PC-9 (cell line): Measurements from ENCODE around the gene CD96. TPM values are rescaled to one million over a fixed set of nuclear protein-coding genes. Genes with fewer than 3 reads are reported as not detected.

Source experiments
- BruUV-seq: library from RNA; stranded (reverse); fragments of 400-500 nt; replicated peaks from 2 replicates; lab custom pipeline; 2021; lab: Mats Ljungman, UMichigan
- CTCF ChIA-PET: fragments of 300-600 bp; sonication (Branson Sonifier 250); formaldehyde crosslinking; loops from one replicate; lab custom pipeline; 2022; ENCODE audit warnings: antibody characterized with exemption; lab: Charles Lee
- POLR2A ChIA-PET: fragments of 300-600 bp; sonication (Branson Sonifier 250); formaldehyde crosslinking; loops from one replicate; lab custom pipeline; 2022; ENCODE audit warnings: antibody characterized with exemption; ENCODE audit not compliant: unreplicated experiment; lab: Charles Lee
- DNase-seq, 2 experiments: peaks; one replicate each; pipeline versions ENCODE4 v3.0.0 to v3.0.0-alpha.2; 2015 to 2022; ENCODE audit warnings: mixed read lengths in 1 of 2
- H2AFZ ChIP-seq: fragments of 200-600 bp; sonication (generic); 2 replicates; pipeline ENCODE4 v1.8.1; 2017; ENCODE audit warnings: antibody characterized with exemption
- H3F3A ChIP-seq: fragments of 200-600 bp; sonication (generic); 2 replicates; pipeline ENCODE4 v1.8.1; 2017; ENCODE audit warnings: antibody characterized with exemption, mild to moderate bottlenecking, low read depth; ENCODE audit not compliant: insufficient read depth
- H3K27ac ChIP-seq: fragments of 200-600 bp; sonication (generic); 2 replicates; pipeline ENCODE4 v1.6.1; 2016; ENCODE audit warnings: mixed run types
- H3K27me3 ChIP-seq: fragments of 200-600 bp; sonication (generic); 2 replicates; pipeline ENCODE4 v1.6.1; 2016; ENCODE audit warnings: low read depth, mixed run types; ENCODE audit not compliant: insufficient read depth
- H3K36me3 ChIP-seq: fragments of 200-600 bp; sonication (generic); 2 replicates; pipeline ENCODE4 v1.6.1; 2016; ENCODE audit warnings: low read depth, mixed run types
- H3K4me1 ChIP-seq: fragments of 200-600 bp; sonication (generic); replicated peaks from 2 replicates; pipeline ENCODE4 v1.6.1; 2016; ENCODE audit warnings: mixed run types; ENCODE audit not compliant: insufficient read depth
- H3K4me2 ChIP-seq: fragments of 200-600 bp; sonication (generic); 2 replicates; pipeline ENCODE4 v1.6.1; 2017; ENCODE audit warnings: mixed run types
- H3K4me3 ChIP-seq: fragments of 200-600 bp; sonication (generic); 2 replicates; pipeline ENCODE4 v1.6.1; 2016; ENCODE audit warnings: mixed run types
- H3K79me2 ChIP-seq: fragments of 200-600 bp; sonication (generic); 2 replicates; pipeline ENCODE4 v1.6.1; 2017; ENCODE audit warnings: low read depth, mixed run types
- H3K9me2 ChIP-seq: fragments of 200-600 bp; sonication (generic); 2 replicates; pipeline ENCODE4 v1.8.1; 2017; ENCODE audit warnings: mild to moderate bottlenecking; ENCODE audit not compliant: insufficient read depth
- H3K9me3 ChIP-seq: fragments of 200-600 bp; sonication (generic); 2 replicates; pipeline ENCODE4 v1.8.1; 2016; ENCODE audit warnings: low read depth; ENCODE audit not compliant: insufficient read depth
- H4K20me1 ChIP-seq: fragments of 200-600 bp; sonication (generic); 2 replicates; pipeline ENCODE4 v1.8.1; 2017; ENCODE audit not compliant: insufficient read depth
- CTCF ChIP-seq: fragments of 200-600 bp; sonication (generic); conservative IDR thresholded peaks from 2 replicates; pipeline ENCODE4 v1.6.1; 2017; ENCODE audit warnings: mixed run types, antibody characterized with exemption, mild to moderate bottlenecking, moderate library complexity
- EZH2 ChIP-seq: fragments of 200-600 bp; sonication (generic); IDR thresholded peaks from 2 replicates; pipeline ENCODE4 v1.8.0; 2017; ENCODE audit warnings: antibody characterized with exemption, low read depth
- intact Hi-C: fragments of 100-400 bp; cut with micrococcal nuclease; formaldehyde crosslinking; loops from one replicate; pipeline ENCODE4 v1.10.0; 2022; ENCODE audit not compliant: unreplicated experiment
- total RNA-seq: library from RNA; stranded (reverse); gene quantifications from 2 replicates; pipeline ENCODE4 v1.2.3, GENCODE V29; 2021

The CD96 gene
- total RNA-seq, 1 experiment from 2014 or later = 0.11 TPM

DNA sequence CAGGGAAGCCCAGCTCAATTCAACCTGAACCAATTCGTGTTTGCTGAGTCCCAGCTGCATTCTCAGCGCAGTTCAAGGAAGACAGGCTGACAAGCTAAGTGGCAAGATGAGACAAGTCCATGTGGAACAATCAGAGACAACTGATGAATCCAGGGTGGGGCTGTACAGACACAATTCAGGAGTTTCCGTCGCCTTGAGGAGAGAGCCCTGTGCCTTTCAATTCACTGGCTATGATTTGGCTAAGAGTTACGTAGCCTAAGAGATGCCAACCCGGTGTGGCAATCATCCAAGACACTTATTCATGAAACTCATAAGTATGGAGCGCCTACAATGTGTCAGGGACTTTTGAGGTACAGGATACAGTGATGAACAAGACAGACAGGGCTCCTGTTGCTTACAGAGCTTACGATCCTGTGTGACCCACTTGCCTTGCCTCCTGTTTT is 68.6 kb downstream of the CD96 start:
- Histone ChIP-seq H3F3A (no peaks in the 10 kb centered on the region), H3K27ac (no peak overlapping the region), H3K9me3 (no peaks in the 10 kb centered on the region), H4K20me1 (no peaks in the 10 kb centered on the region), H3K4me3 (no peak overlapping the region), H2AFZ (no peak overlapping the region), H3K79me2 (no peaks in the 10 kb centered on the region), H3K36me3 (no peaks in the 10 kb centered on the region), H3K4me2 (no peak overlapping the region), H3K4me1 (no peaks in the 10 kb centered on the region), H3K9me2 (no peaks in the 10 kb centered on the region), H3K27me3 (no peaks in the 10 kb centered on the region)
- no peak for DNase-seq
- CTCF ChIA-PET = no interaction called here
- TF ChIP-seq EZH2 = no peak
- POLR2A ChIA-PET = no interaction called here
- BruUV-seq = no TSS peak
- intact Hi-C loops = loop anchor here (1.0 kb wide), 1 partner anchor 23 kb away; no protein-coding TSS in a partner anchor

GRCh38 chr3:111613294-111613693 is 71.3 kb downstream of the CD96 start:
- H3K4me2 ChIP-seq = no peak overlapping the region
- DNase-seq = no peak
- TF ChIP-seq CTCF (no peak), EZH2 (no peak)
- no peaks in the 10 kb centered on the region for H3K4me1 ChIP-seq
- H3K79me2 ChIP-seq = no peaks in the 10 kb centered on the region
- POLR2A ChIA-PET = no interaction called here
- CTCF ChIA-PET = no interaction called here
- no peaks in the 10 kb centered on the region for H4K20me1 ChIP-seq
- no peak overlapping the region for H3K4me3 ChIP-seq
- no peaks in the 10 kb centered on the region for H3K9me2 ChIP-seq
- H3F3A ChIP-seq = no peaks in the 10 kb centered on the region
- H3K27me3 ChIP-seq = no peaks in the 10 kb centered on the region
- intact Hi-C loops = no loop called here
- no peaks in the 10 kb centered on the region for H3K9me3 ChIP-seq
- no peak overlapping the region for H2AFZ ChIP-seq
- BruUV-seq = no TSS peak
- H3K36me3 ChIP-seq = no peaks in the 10 kb centered on the region
- no peak overlapping the region for H3K27ac ChIP-seq

DNA sequence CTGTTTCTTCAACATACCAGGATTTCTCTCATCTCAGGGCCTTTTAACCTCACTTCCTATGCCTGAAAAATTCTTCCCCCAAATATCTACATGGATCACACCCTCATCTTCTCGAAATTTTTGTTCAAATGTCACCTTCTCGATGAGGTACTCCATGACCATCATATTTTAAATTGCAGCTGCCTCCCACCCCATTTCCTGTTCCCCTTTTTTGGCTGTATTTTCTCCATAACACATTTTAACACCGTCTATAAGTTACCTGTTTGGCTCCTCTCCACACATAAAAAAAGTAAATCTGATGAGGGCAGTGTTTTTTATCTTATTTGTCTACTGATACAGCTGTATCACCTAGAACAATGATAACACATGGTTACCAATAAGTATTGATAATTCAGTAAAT is 73.9 kb downstream of the CD96 start:
- no peak overlapping the region for H2AFZ ChIP-seq
- no peak overlapping the region for H3K4me2 ChIP-seq
- H3K4me1 ChIP-seq = no peaks in the 10 kb centered on the region
- no peaks in the 10 kb centered on the region for H3F3A ChIP-seq
- H4K20me1 ChIP-seq = no peaks in the 10 kb centered on the region
- H3K36me3 ChIP-seq = no peaks in the 10 kb centered on the region
- ChIA-PET POLR2A (interaction anchor here (0.6 kb wide), 1 partner anchor 27 kb away, joined by 4 read pairs; no protein-coding TSS in a partner anchor), CTCF (interaction anchor here (0.7 to 1.1 kb wide), 2 partner anchors 21 to 37 kb away, joined by 4 read pairs; partner anchors contain the start of gene ZBED2)
- intact Hi-C loops = loop anchor here (1.0 kb wide), 1 partner anchor 38 kb away; no protein-coding TSS in a partner anchor
- no peaks in the 10 kb centered on the region for H3K9me2 ChIP-seq
- no peaks in the 10 kb centered on the region for H3K27me3 ChIP-seq
- no peaks in the 10 kb centered on the region for H3K9me3 ChIP-seq
- H3K4me3 ChIP-seq = no peak overlapping the region
- H3K27ac ChIP-seq = no peak overlapping the region
- no peak for TF ChIP-seq CTCF
- no peak for TF ChIP-seq EZH2
- DNase-seq = no peak
- BruUV-seq = no TSS peak
- no peaks in the 10 kb centered on the region for H3K79me2 ChIP-seq
